MM.1S (cell line): ENCODE measurements around the gene ARL15.

Experiments used
- CTCF ChIP-seq: fragments of 300-600 bp; sonication (generic); IDR thresholded peaks from 2 replicates; pipeline ENCODE4 v1.5.1; 2016; ENCODE audit warnings: antibody characterized with exemption, low read length, mixed read lengths
- EZH2phosphoT487 ChIP-seq: fragments of 300-600 bp; sonication (generic); IDR thresholded peaks from 2 replicates; pipeline ENCODE4 v1.6.1; 2018; ENCODE audit warnings: antibody characterized with exemption, low read length

DNA sequence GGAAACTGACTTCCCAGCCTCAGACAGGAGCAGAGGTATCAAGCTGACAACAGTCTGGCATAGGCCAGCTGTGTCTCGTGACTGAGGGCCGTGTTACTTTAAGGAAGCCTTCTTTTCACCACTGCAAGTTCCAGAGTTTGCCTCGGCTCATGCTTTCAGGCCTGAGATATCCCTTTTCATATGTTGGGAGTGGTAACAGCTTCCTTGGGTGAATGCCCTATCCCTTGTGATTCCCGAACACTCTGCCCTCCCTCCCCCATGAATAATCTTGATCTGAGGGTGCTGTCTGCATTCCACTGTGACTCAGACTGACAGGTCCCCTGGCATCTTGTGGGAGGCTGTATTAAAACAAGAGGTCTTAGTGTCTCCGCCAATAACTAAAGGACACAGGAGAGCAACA lies 49.7 kb upstream of the ARL15 start:
- no peak for TF ChIP-seq EZH2phosphoT487
- TF ChIP-seq CTCF, result no peak
